GM21529 (cell line): ENCODE data around the gene CDK13.
"Not testable (repeated sequence)": the region's sequence is repeated elsewhere in the genome, so short reads cannot be mapped to it uniquely, and the experiment has no call there.

Experiments used
- ATAC-seq: cut with Tn5 transposase; IDR thresholded peaks from one replicate; pipeline ENCODE4 v1.9.1; 2021; ENCODE audit not compliant: unreplicated experiment

CDK13 gene

GRCh38 chr7:40095695-40096327 is 145.8 kb downstream of the CDK13 start:
- ATAC-seq: no peak

- no peak for ATAC-seq
These were observed 147.7 kb downstream of the CDK13 start for GRCh38 chr7:40097728-40098127.

GRCh38 chr7:40098810-40099209 is 148.8 kb downstream of the CDK13 start:
- ATAC-seq: no peak

- no peak for ATAC-seq
These were observed 149.8 kb downstream of the CDK13 start for GRCh38 chr7:40099837-40100236.

- no peak for ATAC-seq
These were observed 151.1 kb downstream of the CDK13 start for GRCh38 chr7:40101201-40101600.

- no peak for ATAC-seq
These were observed 152.8 kb downstream of the CDK13 start for GRCh38 chr7:40102897-40103296.

- ATAC-seq: no peak
These were observed 155.9 kb downstream of the CDK13 start for GRCh38 chr7:40105879-40106473.

- no peak for ATAC-seq
These were observed 165.9 kb downstream of the CDK13 start for GRCh38 chr7:40115936-40116335.

GRCh38 chr7:40117199-40117598 is 167.1 kb downstream of the CDK13 start:
- ATAC-seq: not testable (repeated sequence)

GRCh38 chr7:40118201-40118600 is 168.1 kb downstream of the CDK13 start:
- ATAC-seq: not testable (repeated sequence)

- no peak for ATAC-seq
These were observed 170.0 kb downstream of the CDK13 start for GRCh38 chr7:40120020-40120419.

GRCh38 chr7:40122100-40122939 is 172.3 kb downstream of the CDK13 start:
- not testable (repeated sequence) for ATAC-seq

- no peak for ATAC-seq
These were observed 172.8 kb downstream of the CDK13 start for GRCh38 chr7:40122940-40123254.

- ATAC-seq: peak; percentile 61
These were observed 183.7 kb downstream of the CDK13 start for GRCh38 chr7:40133561-40134427.

- ATAC-seq: peak; percentile 85
These were observed 184.6 kb downstream of the CDK13 start, which contains the start of the genes MPLKIP and SUGCT for GRCh38 chr7:40134428-40135316. Gene MPLKIP, minus strand, starts transcription at chr7:40134622. Its CDS starts 55 bp downstream, at chr7:40134567. Gene SUGCT, plus strand, starts transcription at chr7:40135005.

GRCh38 chr7:40135317-40135610 is 185.2 kb downstream of the CDK13 start:
- ATAC-seq: peak; percentile 7

- ATAC-seq: no peak
These were observed 187.5 kb downstream of the CDK13 start for GRCh38 chr7:40137563-40137962.

- no peak for ATAC-seq
These were observed 188.9 kb downstream of the CDK13 start for GRCh38 chr7:40138973-40139372.

GRCh38 chr7:40139891-40140290 is 189.8 kb downstream of the CDK13 start:
- not testable (repeated sequence) for ATAC-seq

- ATAC-seq: not testable (repeated sequence)
These were observed 191.9 kb downstream of the CDK13 start for GRCh38 chr7:40141916-40142315.
